Measurements from ENCODE around the gene MAPK11.

MAPK11 gene

DNA sequence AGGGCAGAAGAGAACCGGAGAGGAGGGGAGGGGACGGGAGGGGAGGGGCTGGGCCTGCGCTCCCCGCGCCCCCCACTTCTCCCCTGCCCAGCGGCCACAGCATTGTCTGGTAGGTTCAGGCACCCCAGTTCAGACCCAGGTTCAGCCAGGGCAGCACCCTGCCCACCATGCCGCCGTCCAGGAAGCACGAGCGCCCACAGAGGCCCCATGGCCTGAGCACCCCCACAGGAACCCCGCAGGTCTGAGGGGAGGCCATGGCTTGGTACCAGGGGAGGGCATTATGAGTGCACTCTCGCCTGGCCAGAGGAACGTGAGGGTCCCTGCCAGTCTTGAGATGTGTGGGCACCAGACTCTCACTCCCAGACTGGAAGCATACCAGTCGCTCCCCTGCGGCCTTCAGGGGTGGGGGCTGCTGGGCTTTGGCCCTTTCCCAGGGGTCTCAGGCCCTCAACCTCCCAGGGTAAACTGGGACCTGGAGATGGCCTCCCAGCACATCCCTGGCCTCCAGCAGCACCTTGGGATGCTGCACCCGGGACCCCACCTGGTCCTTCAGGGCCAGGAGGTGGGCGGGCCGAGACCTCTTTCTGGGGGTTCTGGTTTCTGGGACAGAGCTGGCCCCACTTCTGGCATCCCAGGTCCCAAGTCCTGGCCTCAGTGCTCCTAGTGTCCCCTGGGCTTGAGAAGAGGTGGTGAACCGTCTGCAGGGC is 37.9 kb upstream of the MAPK11 start:
- DNase-seq: no peak

- DNase-seq: peak; percentile 59 to 83
These were observed 36.9 kb upstream of the MAPK11 start, which contains the start of gene PLXNB2 for GRCh38 chr22:50306753-50307749. Gene PLXNB2, minus strand, starts transcription at chr22:50307646. Its CDS starts 17,062 bp downstream, at chr22:50290584.

DNA sequence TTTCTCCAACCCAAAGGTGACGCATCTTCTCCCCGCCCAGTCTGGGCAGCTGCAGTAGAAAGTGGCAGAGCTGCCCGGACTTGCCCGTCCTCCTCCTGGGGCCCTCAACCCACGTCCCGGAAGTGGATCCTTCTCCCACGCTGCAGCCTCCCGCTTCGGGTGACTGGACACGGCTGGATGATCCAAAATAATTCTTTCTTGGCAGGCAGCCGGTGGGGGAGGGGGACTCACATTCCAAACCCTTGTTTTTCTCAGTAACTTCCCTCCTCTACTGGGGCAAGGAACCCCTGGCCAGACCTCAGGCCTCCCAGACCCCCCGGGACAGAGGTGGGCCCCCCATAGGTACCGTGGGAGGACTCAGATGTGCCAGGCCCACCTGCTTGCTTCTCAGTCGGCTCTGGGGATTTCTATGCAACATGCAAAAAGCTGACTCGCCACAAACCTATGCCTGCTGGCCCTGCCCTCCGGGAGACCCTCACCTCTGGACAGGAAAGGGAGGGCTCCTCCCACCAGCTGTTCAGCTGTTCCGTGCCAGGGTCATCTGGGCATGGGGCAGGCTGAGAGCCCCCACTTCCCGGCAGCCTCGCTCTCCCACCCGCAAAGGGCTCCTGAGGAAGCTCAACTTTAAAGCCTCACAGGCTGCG is 35.9 kb upstream of the MAPK11 start:
- no peak for DNase-seq

- no peak for DNase-seq
These were observed 35.3 kb upstream of the MAPK11 start for GRCh38 chr22:50305393-50305922.

DNA sequence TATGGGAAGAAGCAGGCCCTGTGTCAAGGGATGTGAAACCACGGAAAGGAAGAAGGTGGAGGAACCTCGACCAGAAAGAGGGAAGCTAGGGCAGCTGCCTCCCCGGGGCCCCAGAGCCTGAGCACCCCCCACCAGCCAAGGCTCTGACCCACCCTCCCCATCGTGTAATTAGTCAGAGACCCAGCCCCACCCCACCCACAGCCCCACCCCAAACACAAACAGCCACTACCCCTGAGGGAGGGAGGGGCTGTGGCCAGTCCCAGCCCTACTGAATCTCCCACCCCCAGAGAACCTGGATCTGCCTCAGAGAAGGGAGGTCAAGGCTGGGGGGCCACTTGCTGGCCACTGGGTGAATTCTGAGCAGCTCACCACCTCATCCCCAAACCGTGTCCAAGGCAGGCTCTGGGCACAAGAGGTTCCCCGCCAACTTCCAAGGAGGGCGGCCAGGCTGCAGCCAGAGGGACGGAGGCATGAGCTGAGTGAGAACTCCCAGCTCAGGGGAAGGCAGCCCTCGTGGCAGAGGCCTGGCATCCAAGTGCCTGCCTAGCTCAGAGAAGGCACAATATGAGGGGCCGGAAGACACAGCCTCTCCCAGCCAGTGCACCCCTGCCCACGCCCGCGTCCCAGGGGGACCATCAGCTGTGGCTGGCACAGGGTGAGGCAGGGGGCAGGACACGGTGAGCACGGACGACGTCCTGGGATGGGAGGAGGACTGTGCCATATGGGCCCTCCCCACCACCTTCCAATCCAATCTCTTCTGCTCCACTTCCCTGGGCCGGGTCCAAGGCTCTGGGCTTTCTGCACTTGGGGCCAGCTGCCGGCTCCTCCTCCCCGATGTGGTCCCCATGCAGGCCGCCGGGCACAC is 34.6 kb upstream of the MAPK11 start:
- DNase-seq: no peak

DNA sequence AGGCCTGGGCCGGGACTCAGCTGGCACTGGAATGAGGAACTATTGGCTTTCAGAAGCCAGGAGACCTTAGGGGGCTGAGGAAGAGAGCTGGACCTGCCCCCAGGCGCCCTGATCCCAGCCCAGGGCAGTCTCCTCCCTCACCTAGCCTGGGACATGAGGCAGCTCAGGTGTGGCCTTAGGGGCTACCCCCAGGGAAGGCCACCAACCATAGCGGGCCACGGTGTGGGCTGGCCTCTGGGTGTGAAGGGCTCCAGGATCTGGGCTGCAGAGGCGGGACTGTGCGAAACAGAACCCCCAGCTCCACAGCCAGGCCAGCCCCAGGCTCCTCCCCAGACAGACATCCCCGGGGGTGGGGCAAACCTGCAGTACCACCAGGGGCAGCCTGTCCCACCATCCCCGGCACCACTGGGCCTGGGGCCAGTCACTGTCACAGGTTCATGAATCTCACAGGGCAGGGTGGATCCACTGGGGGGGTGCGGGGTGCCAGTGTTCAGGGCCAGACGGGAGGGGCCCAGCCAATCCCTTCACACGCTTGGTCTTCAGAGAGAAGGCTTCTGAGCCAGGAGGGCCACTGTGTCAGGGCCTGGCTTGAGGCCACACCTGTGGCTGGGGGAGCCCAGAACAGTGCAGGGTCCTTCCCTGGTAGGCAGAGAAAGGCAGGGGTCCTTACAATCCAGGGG is 33.8 kb upstream of the MAPK11 start:
- DNase-seq: no peak

GRCh38 chr22:50303515-50303847 is 33.3 kb upstream of the MAPK11 start:
- no peak for DNase-seq

DNA sequence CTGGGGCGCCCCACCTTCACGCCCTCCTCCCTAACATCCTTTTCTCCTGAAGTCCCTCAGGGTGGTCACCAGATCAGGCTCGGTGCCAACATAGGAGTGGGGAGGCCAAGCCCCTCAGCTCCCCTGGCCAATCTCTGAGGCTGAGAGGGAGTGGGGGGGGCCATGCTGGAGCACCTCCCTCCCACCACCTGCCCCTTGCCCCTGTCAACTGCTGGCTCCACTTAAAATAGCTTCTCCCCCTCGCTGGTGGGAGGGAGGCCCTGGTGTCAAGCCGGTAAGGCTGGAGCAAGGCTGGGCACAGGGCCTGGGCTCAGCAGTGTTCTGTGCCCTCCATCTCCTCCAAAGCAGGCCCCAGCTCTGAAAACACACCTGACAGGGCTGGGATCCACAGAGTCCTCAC is 32.4 kb upstream of the MAPK11 start:
- DNase-seq: no peak

- DNase-seq: no peak
These were observed 31.9 kb upstream of the MAPK11 start for GRCh38 chr22:50302041-50302541.

DNA sequence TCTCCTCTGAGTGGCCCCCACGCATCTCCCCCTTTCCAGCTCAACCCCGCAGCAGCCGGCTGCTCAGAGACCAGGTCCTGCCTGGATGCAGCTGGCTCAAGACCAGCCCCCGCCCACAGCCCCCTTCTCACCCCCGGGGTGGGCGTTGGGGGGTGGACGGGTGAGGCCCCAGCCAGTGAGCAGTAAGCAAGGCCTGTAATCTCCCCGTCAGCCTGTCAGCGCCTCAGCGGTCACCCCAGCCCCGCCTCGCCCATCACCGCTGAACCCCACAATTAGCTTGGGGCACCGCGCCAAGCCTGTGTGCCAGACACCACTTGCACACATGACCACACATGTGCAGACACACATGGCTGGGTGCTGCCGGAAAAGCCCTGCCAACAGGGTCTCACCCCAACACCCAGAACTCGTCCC is 31.4 kb upstream of the MAPK11 start:
- DNase-seq: no peak

- DNase-seq: no peak
These were observed 30.6 kb upstream of the MAPK11 start for GRCh38 chr22:50300620-50301257.

- no peak for DNase-seq
These were observed 29.8 kb upstream of the MAPK11 start for GRCh38 chr22:50299785-50300619.

GRCh38 chr22:50298937-50299784 is 29.0 kb upstream of the MAPK11 start:
- no peak for DNase-seq

GRCh38 chr22:50298266-50298637 is 28.1 kb upstream of the MAPK11 start:
- no peak for DNase-seq

DNA sequence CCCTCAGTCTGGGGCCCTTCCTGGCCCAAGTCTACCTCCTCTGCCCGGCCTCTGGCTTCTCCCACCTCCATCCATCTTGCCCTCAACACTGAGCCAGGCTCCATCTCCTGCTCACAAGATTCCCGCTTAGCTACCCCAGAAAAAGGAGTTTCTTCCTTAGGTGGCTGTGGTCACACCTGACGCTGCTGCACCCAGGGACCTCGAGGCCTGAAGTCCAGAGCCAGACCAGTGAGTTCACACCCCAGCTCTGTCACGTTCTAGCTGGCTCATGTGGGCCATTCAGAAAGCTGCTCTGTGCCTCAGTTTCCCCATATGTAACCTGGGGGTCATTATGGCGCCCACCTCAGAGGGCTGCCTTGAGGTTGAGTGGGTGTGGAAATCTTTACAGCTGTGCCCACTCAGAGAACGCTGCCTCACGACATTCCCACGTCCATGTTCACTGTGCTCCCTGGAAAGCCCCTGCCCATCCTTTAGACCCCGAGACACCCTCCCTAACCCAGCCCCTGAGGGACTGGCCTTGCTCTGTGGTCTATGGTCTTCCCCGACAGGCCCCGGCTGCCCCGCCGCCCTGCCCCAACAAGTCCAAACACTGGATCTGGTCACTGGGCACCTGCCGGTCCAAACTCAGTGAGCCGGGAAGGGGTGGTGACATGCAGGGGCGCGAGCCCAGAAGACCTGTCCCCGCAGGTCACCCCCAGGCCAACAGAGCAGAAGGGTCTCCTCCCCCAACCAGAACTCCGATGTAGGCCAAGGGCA is 27.5 kb upstream of the MAPK11 start:
- DNase-seq: no peak

GRCh38 chr22:50296658-50297490 is 26.7 kb upstream of the MAPK11 start:
- no peak for DNase-seq

- DNase-seq: no peak
These were observed 24.1 kb upstream of the MAPK11 start for GRCh38 chr22:50294319-50294656.

All from NCI-H1930 (cell line).